Measurements from ENCODE around the gene SAMD10.
A peak's percentile ranks its signal among the peaks of the same experiment; 100 is the strongest.
"Not testable (repeated sequence)": the region's sequence is repeated elsewhere in the genome, so short reads cannot be mapped to it uniquely, and the experiment has no call there.

SAMD10 gene

GRCh38 chr20:63979557-63980316 is at the start of gene SAMD10:
SAMD10 (minus strand) TSS chr20:63979642; CDS start chr20:63979467, 175 bp downstream.
- DNase-seq (ENCODE audit: low read depth in 3 of 3, low spot score in 1 of 3): peak in 2 of 3 donors; percentile 37 to 85

GRCh38 chr20:64027981-64028685 is 48.7 kb upstream of the SAMD10 start:
- no peak for DNase-seq (ENCODE audit: low read depth in 3 of 3, low spot score in 1 of 3)

GRCh38 chr20:64025826-64026412 is 46.5 kb upstream of the SAMD10 start:
- DNase-seq (ENCODE audit: low read depth in 3 of 3, low spot score in 1 of 3): no peak

- DNase-seq (ENCODE audit: low read depth in 3 of 3, low spot score in 1 of 3): no peak
Observed at GRCh38 chr20:64025101-64025825, 45.8 kb upstream of the SAMD10 start.

- no peak for DNase-seq (ENCODE audit: low read depth in 3 of 3, low spot score in 1 of 3)
Observed at GRCh38 chr20:64024141-64024990, 44.9 kb upstream of the SAMD10 start.

- DNase-seq (ENCODE audit: low read depth in 3 of 3, low spot score in 1 of 3): no peak
Observed at GRCh38 chr20:64023361-64024140, 44.1 kb upstream of the SAMD10 start.

- DNase-seq (ENCODE audit: low read depth in 3 of 3, low spot score in 1 of 3): no peak
Observed at GRCh38 chr20:64022671-64023360, 43.4 kb upstream of the SAMD10 start.

- no peak for DNase-seq (ENCODE audit: low read depth in 3 of 3, low spot score in 1 of 3)
Observed at GRCh38 chr20:64021124-64021975, 41.9 kb upstream of the SAMD10 start.

GRCh38 chr20:64015635-64016034 is 36.2 kb upstream of the SAMD10 start:
- no peak for DNase-seq (ENCODE audit: low read depth in 3 of 3, low spot score in 1 of 3)

- DNase-seq (ENCODE audit: low read depth in 3 of 3, low spot score in 1 of 3): not testable (repeated sequence)
Observed at GRCh38 chr20:64012385-64013154, 33.1 kb upstream of the SAMD10 start.

- DNase-seq (ENCODE audit: low read depth in 3 of 3, low spot score in 1 of 3): no peak
Observed at GRCh38 chr20:64011366-64011779, 31.9 kb upstream of the SAMD10 start.

- DNase-seq (ENCODE audit: low read depth in 3 of 3, low spot score in 1 of 3): no peak
Observed at GRCh38 chr20:64010711-64011237, 31.3 kb upstream of the SAMD10 start.

GRCh38 chr20:64009811-64010387 is 30.5 kb upstream of the SAMD10 start:
- DNase-seq (ENCODE audit: low read depth in 3 of 3, low spot score in 1 of 3): no peak

- DNase-seq (ENCODE audit: low read depth in 3 of 3, low spot score in 1 of 3): no peak
Observed at GRCh38 chr20:64006902-64007301, 27.5 kb upstream of the SAMD10 start.

- DNase-seq (ENCODE audit: low read depth in 3 of 3, low spot score in 1 of 3): no peak
Observed at GRCh38 chr20:64006490-64006889, 27.0 kb upstream of the SAMD10 start.

GRCh38 chr20:64005394-64005793 is 26.0 kb upstream of the SAMD10 start:
- DNase-seq (ENCODE audit: low read depth in 3 of 3, low spot score in 1 of 3): no peak

Data from stimulated activated CD4-positive, alpha-beta T cell treated with anti-CD3 and anti-CD28 coated beads, TNF-alpha, amount 100 ng/mL, for 1 hour (primary cell).